ENCODE results near the gene SMIM21.

SMIM21 gene

GRCh38 chr18:75438891-75439290 lies 11.4 kb upstream of the SMIM21 start:
- H3K27ac ChIP-seq, result no peak overlapping the region
- no peak for DNase-seq (ENCODE audit: low read depth, low spot score)
- no peak overlapping the region for H3K9ac ChIP-seq (ENCODE audit: insufficient read length)
- H3K4me3 ChIP-seq, result no peak overlapping the region
- TF ChIP-seq EZH2 (IDR thresholded peaks at IDR 0.05) (no peak), POLR2AphosphoS5 (IDR thresholded peaks at IDR 0.05; ENCODE audit: borderline replicate concordance, low read depth, low read length) (no peak), FOXP2 (optimal IDR thresholded peaks at IDR 0.05; ENCODE audit: control extremely low read depth, extremely low read length, insufficient read depth) (no peak)
- no peaks in the 10 kb centered on the region for H3K9me3 ChIP-seq (ENCODE audit: low read depth, low read length)
- H3K36me3 ChIP-seq (ENCODE audit: insufficient read depth, low read length), result no peaks in the 10 kb centered on the region

DNA sequence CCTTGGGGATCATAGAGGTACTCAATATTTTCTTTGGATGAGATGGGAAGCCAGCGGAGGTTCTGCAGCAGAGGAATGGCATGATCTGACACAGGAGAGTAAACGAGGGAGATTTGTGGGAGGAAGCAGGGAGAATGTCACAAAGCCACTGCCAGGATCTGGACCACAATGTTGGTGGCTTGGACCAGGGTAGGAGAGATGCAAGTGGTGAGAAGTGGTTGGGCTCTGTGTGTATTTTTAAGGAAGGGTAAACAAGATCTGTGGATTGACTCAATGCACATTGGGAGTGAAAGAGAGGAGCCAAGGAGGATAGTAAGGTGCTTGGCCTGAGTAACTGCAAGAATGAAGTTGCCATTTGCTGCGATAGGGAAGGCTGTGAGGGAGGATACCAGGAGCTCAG lies 10.5 kb upstream of the SMIM21 start:
- no peak for TF ChIP-seq POLR2AphosphoS5 (IDR thresholded peaks at IDR 0.05; ENCODE audit: borderline replicate concordance, low read depth, low read length)
- TF ChIP-seq FOXP2 (optimal IDR thresholded peaks at IDR 0.05; ENCODE audit: control extremely low read depth, extremely low read length, insufficient read depth), result no peak
- no peak for TF ChIP-seq EZH2 (IDR thresholded peaks at IDR 0.05)
- Histone ChIP-seq H3K9me3 (ENCODE audit: low read depth, low read length) (no peaks in the 10 kb centered on the region), H3K36me3 (ENCODE audit: insufficient read depth, low read length) (no peaks in the 10 kb centered on the region), H3K4me3 (no peak overlapping the region), H3K27ac (no peak overlapping the region), H3K9ac (ENCODE audit: insufficient read length) (no peak overlapping the region)
- DNase-seq (ENCODE audit: low read depth, low spot score), result no peak

DNA sequence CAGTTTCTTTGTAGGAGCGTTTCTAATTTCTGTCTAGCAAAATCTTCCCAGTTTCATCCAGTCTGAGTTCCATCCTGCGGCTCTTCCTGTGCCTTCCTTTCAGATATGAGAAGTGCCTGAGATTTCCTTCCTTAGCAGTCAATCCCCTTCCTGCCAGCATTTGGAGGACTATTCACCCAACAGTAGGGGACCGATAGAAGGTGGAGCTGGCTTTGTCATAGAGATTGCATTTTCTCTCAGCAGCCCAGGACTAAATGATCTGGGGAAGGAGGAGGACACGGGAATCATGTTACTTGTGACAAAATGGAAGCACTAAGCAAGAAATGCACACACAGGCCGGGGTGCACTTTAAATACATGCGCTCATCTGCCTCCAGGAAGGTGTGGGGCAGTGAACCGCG lies 5.6 kb upstream of the SMIM21 start:
- Histone ChIP-seq H3K27ac (no peak overlapping the region), H3K4me3 (no peak overlapping the region), H3K9me3 (ENCODE audit: low read depth, low read length) (no peaks in the 10 kb centered on the region), H3K36me3 (ENCODE audit: insufficient read depth, low read length) (no peaks in the 10 kb centered on the region), H3K9ac (ENCODE audit: insufficient read length) (no peak overlapping the region)
- DNase-seq (ENCODE audit: low read depth, low spot score), result no peak
- TF ChIP-seq FOXP2 (optimal IDR thresholded peaks at IDR 0.05; ENCODE audit: control extremely low read depth, extremely low read length, insufficient read depth) (no peak), POLR2AphosphoS5 (IDR thresholded peaks at IDR 0.05; ENCODE audit: borderline replicate concordance, low read depth, low read length) (no peak), EZH2 (IDR thresholded peaks at IDR 0.05) (no peak)

DNA sequence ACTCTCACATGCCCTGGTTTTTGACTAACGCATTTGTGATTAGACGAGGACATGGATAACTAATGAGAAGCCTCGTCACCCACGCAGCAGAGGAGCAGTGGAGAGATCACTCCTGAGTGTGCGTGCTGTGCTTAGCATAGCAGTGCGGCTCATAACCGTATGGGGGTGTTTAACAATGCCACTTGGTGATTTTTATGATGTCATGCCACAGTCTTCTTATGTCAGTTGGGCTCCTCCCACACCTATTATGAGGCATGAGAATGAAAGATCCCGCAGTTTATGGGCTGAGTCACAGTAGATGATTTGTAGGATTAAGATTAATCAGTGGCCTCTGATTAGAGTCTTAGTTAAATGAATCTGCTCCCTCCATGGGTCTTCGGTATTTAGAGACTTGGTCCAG lies 2.5 kb upstream of the SMIM21 start:
- DNase-seq (ENCODE audit: low read depth, low spot score), result no peak
- TF ChIP-seq FOXP2 (optimal IDR thresholded peaks at IDR 0.05; ENCODE audit: control extremely low read depth, extremely low read length, insufficient read depth), result no peak
- no peak for TF ChIP-seq EZH2 (IDR thresholded peaks at IDR 0.05)
- no peak for TF ChIP-seq POLR2AphosphoS5 (IDR thresholded peaks at IDR 0.05; ENCODE audit: borderline replicate concordance, low read depth, low read length)
- no peak overlapping the region for H3K9ac ChIP-seq (ENCODE audit: insufficient read length)
- no peak overlapping the region for H3K27ac ChIP-seq
- H3K36me3 ChIP-seq (ENCODE audit: insufficient read depth, low read length), result no peaks in the 10 kb centered on the region
- H3K9me3 ChIP-seq (ENCODE audit: low read depth, low read length), result no peaks in the 10 kb centered on the region
- no peak overlapping the region for H3K4me3 ChIP-seq

GRCh38 chr18:75428490-75428889 lies 987 bp upstream of the SMIM21 start:
- Histone ChIP-seq H3K9ac (ENCODE audit: insufficient read length) (no peak overlapping the region), H3K36me3 (ENCODE audit: insufficient read depth, low read length) (no peaks in the 10 kb centered on the region), H3K4me3 (no peak overlapping the region), H3K9me3 (ENCODE audit: low read depth, low read length) (no peaks in the 10 kb centered on the region), H3K27ac (no peak overlapping the region)
- TF ChIP-seq EZH2 (IDR thresholded peaks at IDR 0.05), result no peak
- no peak for TF ChIP-seq FOXP2 (optimal IDR thresholded peaks at IDR 0.05; ENCODE audit: control extremely low read depth, extremely low read length, insufficient read depth)
- TF ChIP-seq POLR2AphosphoS5 (IDR thresholded peaks at IDR 0.05; ENCODE audit: borderline replicate concordance, low read depth, low read length), result no peak
- no peak for DNase-seq (ENCODE audit: low read depth, low spot score)

- no peaks in the 10 kb centered on the region for H3K36me3 ChIP-seq (ENCODE audit: insufficient read depth, low read length)
- no peak overlapping the region for H3K27ac ChIP-seq
- TF ChIP-seq EZH2 (IDR thresholded peaks at IDR 0.05), result no peak
- TF ChIP-seq FOXP2 (optimal IDR thresholded peaks at IDR 0.05; ENCODE audit: control extremely low read depth, extremely low read length, insufficient read depth), result no peak
- no peak for TF ChIP-seq POLR2AphosphoS5 (IDR thresholded peaks at IDR 0.05; ENCODE audit: borderline replicate concordance, low read depth, low read length)
- H3K4me3 ChIP-seq, result no peak overlapping the region
- no peaks in the 10 kb centered on the region for H3K9me3 ChIP-seq (ENCODE audit: low read depth, low read length)
- no peak for DNase-seq (ENCODE audit: low read depth, low spot score)
- H3K9ac ChIP-seq (ENCODE audit: insufficient read length), result no peak overlapping the region
Measured at GRCh38 chr18:75422341-75422910, 5.1 kb downstream of the SMIM21 start.

GRCh38 chr18:75421656-75422055 lies 5.8 kb downstream of the SMIM21 start:
- TF ChIP-seq FOXP2 (optimal IDR thresholded peaks at IDR 0.05; ENCODE audit: control extremely low read depth, extremely low read length, insufficient read depth) (no peak), POLR2AphosphoS5 (IDR thresholded peaks at IDR 0.05; ENCODE audit: borderline replicate concordance, low read depth, low read length) (no peak), EZH2 (IDR thresholded peaks at IDR 0.05) (no peak)
- H3K9ac ChIP-seq (ENCODE audit: insufficient read length), result no peak overlapping the region
- H3K36me3 ChIP-seq (ENCODE audit: insufficient read depth, low read length), result no peaks in the 10 kb centered on the region
- H3K27ac ChIP-seq, result no peak overlapping the region
- H3K9me3 ChIP-seq (ENCODE audit: low read depth, low read length), result no peaks in the 10 kb centered on the region
- no peak for DNase-seq (ENCODE audit: low read depth, low spot score)
- H3K4me3 ChIP-seq, result no peak overlapping the region

DNA sequence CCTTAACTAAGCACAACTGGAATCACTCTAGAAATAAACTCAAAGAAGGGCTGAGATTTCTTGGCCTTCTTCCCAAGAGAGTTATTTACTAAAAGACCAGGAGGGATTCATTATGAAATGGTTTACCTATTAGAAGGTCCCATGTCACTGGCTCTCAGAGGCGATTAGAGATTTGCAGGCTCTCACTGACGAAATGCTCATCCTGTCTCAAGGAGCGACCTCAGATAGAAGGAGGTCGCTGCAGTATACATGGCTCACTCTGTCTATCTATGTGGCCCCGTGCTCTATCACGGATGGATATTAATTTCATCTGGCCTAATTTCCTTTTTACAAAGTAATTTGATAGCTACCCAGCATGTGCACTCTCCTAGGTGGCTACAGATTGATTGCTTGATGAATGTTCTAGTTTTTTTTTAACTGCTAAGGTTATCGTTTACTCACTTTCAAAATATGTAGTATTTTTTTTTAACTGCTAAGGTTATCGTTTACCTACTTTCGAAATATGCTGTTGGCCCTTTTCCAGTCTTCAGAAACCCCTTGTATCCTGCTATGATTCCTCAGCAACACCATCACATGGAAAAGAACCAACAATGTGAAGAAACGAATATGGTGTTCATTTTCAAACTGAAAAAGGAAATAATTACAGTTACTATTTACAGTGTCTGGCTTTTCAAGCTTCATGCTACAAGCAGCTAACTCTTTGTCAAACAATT lies 9.1 kb downstream of the SMIM21 start:
- Histone ChIP-seq H3K4me3 (peak overlapping the region; percentile 37; the same call in 1 of the 2 replicates), H3K36me3 (ENCODE audit: insufficient read depth, low read length) (no peaks in the 10 kb centered on the region), H3K9ac (ENCODE audit: insufficient read length) (no peak overlapping the region), H3K9me3 (ENCODE audit: low read depth, low read length) (no peaks in the 10 kb centered on the region), H3K27ac (no peak overlapping the region)
- TF ChIP-seq FOXP2 (optimal IDR thresholded peaks at IDR 0.05; ENCODE audit: control extremely low read depth, extremely low read length, insufficient read depth), result no peak
- TF ChIP-seq POLR2AphosphoS5 (IDR thresholded peaks at IDR 0.05; ENCODE audit: borderline replicate concordance, low read depth, low read length), result no peak
- no peak for TF ChIP-seq EZH2 (IDR thresholded peaks at IDR 0.05)
- no peak for DNase-seq (ENCODE audit: low read depth, low spot score)
